OCI-LY1 (cell line): ENCODE data around the gene S1PR1.

Experiments
- H2AFZ ChIP-seq: fragments of 200-600 bp; sonication (generic), shearing (Covaris generic); 2 replicates; pipeline ENCODE4 v1.6.0; 2014; ENCODE audit warnings: antibody characterized with exemption, mild to moderate bottlenecking, low read length
- H3F3A ChIP-seq: fragments of 200-600 bp; sonication (generic), shearing (Covaris generic); 2 replicates; pipeline ENCODE4 v1.6.0; 2014; ENCODE audit warnings: mild to moderate bottlenecking, antibody characterized with exemption, low read length, moderate library complexity; ENCODE audit not compliant: insufficient read depth
- H3K27ac ChIP-seq: fragments of 200-600 bp; sonication (generic); 2 replicates; pipeline ENCODE4 v1.5.1; 2014; ENCODE audit warnings: low read length, mixed run types, mild to moderate bottlenecking, low read depth; ENCODE audit not compliant: poor library complexity, severe bottlenecking
- H3K27me3 ChIP-seq: fragments of 200-600 bp; sonication (generic); 2 replicates; pipeline ENCODE4 v1.6.0; 2014; ENCODE audit warnings: antibody characterized with exemption, mild to moderate bottlenecking, low read length, moderate library complexity; ENCODE audit not compliant: insufficient read depth
- H3K36me3 ChIP-seq: fragments of 200-600 bp; sonication (generic); 2 replicates; pipeline ENCODE4 v1.6.1; 2014; ENCODE audit warnings: mild to moderate bottlenecking, antibody characterized with exemption, low read length, moderate library complexity, mixed read lengths; ENCODE audit not compliant: insufficient read depth
- H3K4me1 ChIP-seq: fragments of 200-600 bp; sonication (generic); 2 replicates; pipeline ENCODE4 v1.5.1; 2014; ENCODE audit warnings: mild to moderate bottlenecking, low read length, moderate library complexity; ENCODE audit not compliant: insufficient read depth, severe bottlenecking
- H3K4me2 ChIP-seq: fragments of 200-600 bp; sonication (generic), shearing (Covaris generic); 2 replicates; pipeline ENCODE4 v1.6.1; 2014; ENCODE audit warnings: low read length
- H3K4me3 ChIP-seq: fragments of 200-600 bp; sonication (generic); 2 replicates; pipeline ENCODE4 v1.5.1; 2014; ENCODE audit warnings: low read length, low read depth, mild to moderate bottlenecking, mixed read lengths; ENCODE audit not compliant: poor library complexity, severe bottlenecking
- H3K79me2 ChIP-seq: fragments of 200-600 bp; shearing (Covaris generic); 2 replicates; pipeline ENCODE4 v1.6.1; 2016; ENCODE audit warnings: mixed run types, low read length, mixed read lengths; ENCODE audit not compliant: insufficient read depth
- H3K9ac ChIP-seq: fragments of 200-600 bp; sonication (generic), shearing (Covaris generic); 2 replicates; pipeline ENCODE4 v1.6.1; 2014; ENCODE audit warnings: mild to moderate bottlenecking, low read length, mixed read lengths
- H3K9me2 ChIP-seq: fragments of 200-600 bp; sonication (generic), shearing (Covaris generic); 2 replicates; pipeline ENCODE4 v1.6.1; 2014; ENCODE audit warnings: low read depth, mild to moderate bottlenecking, low read length, mixed read lengths
- H3K9me3 ChIP-seq: fragments of 200-600 bp; shearing (Covaris generic); 2 replicates; pipeline ENCODE4 v1.6.1; 2014; ENCODE audit warnings: low read length, mixed read lengths
- H4K20me1 ChIP-seq: fragments of 200-600 bp; sonication (generic), shearing (Covaris generic); 2 replicates; pipeline ENCODE4 v1.6.0; 2016; ENCODE audit warnings: mild to moderate bottlenecking, low read length; ENCODE audit not compliant: insufficient read depth
- EZH2 ChIP-seq: fragments of 200-600 bp; sonication (generic), shearing (Covaris generic); IDR thresholded peaks from 2 replicates; pipeline ENCODE4 v1.8.0; 2017; ENCODE audit warnings: borderline replicate concordance, mixed run types, mild to moderate bottlenecking, antibody characterized with exemption, low read length, moderate library complexity, mixed read lengths
- TF ChIP-seq, protein P1 (sequence below): fragments of 200-600 bp; sonication (generic), shearing (Covaris generic); IDR thresholded peaks from 2 replicates; pipeline ENCODE4 v1.5.1; 2017; ENCODE audit warnings: mild to moderate bottlenecking, antibody characterized with exemption, low read length, moderate library complexity, mixed read lengths

Gene S1PR1

DNA sequence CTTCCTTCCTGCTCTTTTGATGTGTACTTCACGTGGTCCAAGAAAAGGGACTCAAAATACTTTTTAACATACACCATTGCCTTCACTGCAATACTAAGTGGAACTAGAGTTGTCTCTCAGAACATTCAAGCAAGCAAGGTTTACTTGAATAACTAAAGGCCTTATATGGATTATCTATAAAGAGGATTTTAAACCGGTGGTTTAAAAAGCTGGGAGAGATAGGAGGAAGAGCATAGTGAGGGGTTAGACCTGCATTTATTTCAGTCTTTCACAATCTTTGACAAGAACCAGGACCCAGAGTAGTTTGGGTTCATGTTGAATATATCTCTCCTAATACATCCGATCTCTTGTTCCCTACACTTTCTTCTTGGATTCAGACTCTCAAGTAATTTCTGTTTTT is 6.9 kb downstream of the S1PR1 start:
- Histone ChIP-seq H4K20me1 (no peaks in the 10 kb centered on the region), H3K9me2 (no peaks in the 10 kb centered on the region), H3K9me3 (no peaks in the 10 kb centered on the region), H3K27ac (no peak overlapping the region), H3K9ac (no peak overlapping the region), H3K4me1 (peaks cover 23% of the 10 kb centered on the region), H2AFZ (no peak overlapping the region), H3F3A (no peaks in the 10 kb centered on the region), H3K4me2 (no peak overlapping the region), H3K79me2 (no peaks in the 10 kb centered on the region), H3K4me3 (no peak overlapping the region), H3K36me3 (no peaks in the 10 kb centered on the region), H3K27me3 (peaks cover 9% of the 10 kb centered on the region; the same call in 1 of the 2 replicates)
- no peak for TF ChIP-seq EZH2
- TF ChIP-seq, protein P1, sequence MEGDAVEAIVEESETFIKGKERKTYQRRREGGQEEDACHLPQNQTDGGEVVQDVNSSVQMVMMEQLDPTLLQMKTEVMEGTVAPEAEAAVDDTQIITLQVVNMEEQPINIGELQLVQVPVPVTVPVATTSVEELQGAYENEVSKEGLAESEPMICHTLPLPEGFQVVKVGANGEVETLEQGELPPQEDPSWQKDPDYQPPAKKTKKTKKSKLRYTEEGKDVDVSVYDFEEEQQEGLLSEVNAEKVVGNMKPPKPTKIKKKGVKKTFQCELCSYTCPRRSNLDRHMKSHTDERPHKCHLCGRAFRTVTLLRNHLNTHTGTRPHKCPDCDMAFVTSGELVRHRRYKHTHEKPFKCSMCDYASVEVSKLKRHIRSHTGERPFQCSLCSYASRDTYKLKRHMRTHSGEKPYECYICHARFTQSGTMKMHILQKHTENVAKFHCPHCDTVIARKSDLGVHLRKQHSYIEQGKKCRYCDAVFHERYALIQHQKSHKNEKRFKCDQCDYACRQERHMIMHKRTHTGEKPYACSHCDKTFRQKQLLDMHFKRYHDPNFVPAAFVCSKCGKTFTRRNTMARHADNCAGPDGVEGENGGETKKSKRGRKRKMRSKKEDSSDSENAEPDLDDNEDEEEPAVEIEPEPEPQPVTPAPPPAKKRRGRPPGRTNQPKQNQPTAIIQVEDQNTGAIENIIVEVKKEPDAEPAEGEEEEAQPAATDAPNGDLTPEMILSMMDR, result no peak

- Histone ChIP-seq H2AFZ (no peak overlapping the region), H3K4me2 (no peak overlapping the region), H3K36me3 (no peaks in the 10 kb centered on the region), H3K9me3 (no peaks in the 10 kb centered on the region), H3K27me3 (peaks cover 9% of the 10 kb centered on the region; the same call in 1 of the 2 replicates), H3F3A (no peaks in the 10 kb centered on the region; the same call in 1 of the 2 replicates), H3K9ac (no peak overlapping the region), H3K27ac (no peak overlapping the region), H3K9me2 (no peaks in the 10 kb centered on the region), H3K79me2 (no peaks in the 10 kb centered on the region), H3K4me3 (no peak overlapping the region), H3K4me1 (peaks cover 23% of the 10 kb centered on the region), H4K20me1 (no peaks in the 10 kb centered on the region)
- TF ChIP-seq, protein P1, result no peak
- no peak for TF ChIP-seq EZH2
Observed at GRCh38 chr1:101244842-101245241, 8.0 kb downstream of the S1PR1 start.

- no peak overlapping the region for H3K27ac ChIP-seq
- no peaks in the 10 kb centered on the region for H3K9me3 ChIP-seq
- H3K27me3 ChIP-seq, result peaks cover 9% of the 10 kb centered on the region; the same call in 1 of the 2 replicates
- no peaks in the 10 kb centered on the region for H3K79me2 ChIP-seq
- no peaks in the 10 kb centered on the region for H3K36me3 ChIP-seq
- H3K9ac ChIP-seq, result no peak overlapping the region
- H3F3A ChIP-seq, result no peaks in the 10 kb centered on the region; the same call in 1 of the 2 replicates
- H2AFZ ChIP-seq, result no peak overlapping the region
- H3K4me1 ChIP-seq, result peaks cover 28% of the 10 kb centered on the region
- no peaks in the 10 kb centered on the region for H3K9me2 ChIP-seq
- no peak for TF ChIP-seq EZH2
- TF ChIP-seq, protein P1, result no peak
- no peak overlapping the region for H3K4me2 ChIP-seq
- no peak overlapping the region for H3K4me3 ChIP-seq
- H4K20me1 ChIP-seq, result no peaks in the 10 kb centered on the region
Observed at GRCh38 chr1:101245246-101245927, 8.6 kb downstream of the S1PR1 start.
